Measurements from ENCODE around the gene OR51A7. TPM values are rescaled to one million over a fixed set of nuclear protein-coding genes. Genes with fewer than 3 reads are reported as not detected.
"Not testable (repeated sequence)": the region's sequence is repeated elsewhere in the genome, so short reads cannot be mapped to it uniquely, and the experiment has no call there.

Gene OR51A7, protein sequence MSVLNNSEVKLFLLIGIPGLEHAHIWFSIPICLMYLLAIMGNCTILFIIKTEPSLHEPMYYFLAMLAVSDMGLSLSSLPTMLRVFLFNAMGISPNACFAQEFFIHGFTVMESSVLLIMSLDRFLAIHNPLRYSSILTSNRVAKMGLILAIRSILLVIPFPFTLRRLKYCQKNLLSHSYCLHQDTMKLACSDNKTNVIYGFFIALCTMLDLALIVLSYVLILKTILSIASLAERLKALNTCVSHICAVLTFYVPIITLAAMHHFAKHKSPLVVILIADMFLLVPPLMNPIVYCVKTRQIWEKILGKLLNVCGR
- total RNA-seq (2014; rRNA removed; shearing (Covaris generic)): not detected in 2 replicates

DNA sequence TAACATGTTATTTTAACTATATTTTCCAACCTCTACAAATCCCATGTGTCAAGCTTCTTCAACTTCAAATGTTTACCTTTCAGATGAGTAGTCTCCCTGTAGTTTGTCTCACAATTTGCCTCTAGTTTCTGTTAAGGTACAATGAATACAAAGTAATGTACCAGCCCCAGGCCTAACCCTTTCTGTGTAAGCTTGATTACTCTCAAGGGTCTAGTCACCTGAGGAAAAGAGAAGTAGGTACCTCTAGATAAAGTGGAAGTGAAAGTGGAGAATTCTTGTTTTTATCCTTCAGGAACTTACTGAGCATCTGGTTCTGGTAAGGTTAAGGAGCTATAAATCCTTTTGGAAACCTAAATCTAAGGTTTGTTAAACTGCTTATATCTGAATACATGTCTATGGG lies at the start of gene OR51A7:
Gene OR51A7, plus strand, starts transcription at position 300 of the 400 bp plus-strand sequence. CDS start 3,587 bp downstream, outside the sequence.
- DNase-seq: no peak
- no peaks in the 10 kb centered on the region for H3K4me1 ChIP-seq

GRCh38 chr11:4854286-4854685 lies 49.3 kb upstream of the OR51A7 start:
- H3K4me3 ChIP-seq; H3K9me3 ChIP-seq (replicated peaks); H3K27ac ChIP-seq; DNase-seq; H3K36me3 ChIP-seq; H3K27me3 ChIP-seq; H3K4me1 ChIP-seq: not testable (repeated sequence)

More for the DNA sequence above, at the start of gene OR51A7:
- Histone ChIP-seq H3K27ac (no peak within 1 kb of the TSS), H3K9me3 (replicated peaks) (no peaks in the 10 kb centered on the region), H3K36me3 (no peaks in the 10 kb centered on the region), H3K27me3 (peaks cover 2% of the 10 kb centered on the region; the same call in 1 of the 2 replicates), H3K4me3 (no peak within 1 kb of the TSS)

DNA sequence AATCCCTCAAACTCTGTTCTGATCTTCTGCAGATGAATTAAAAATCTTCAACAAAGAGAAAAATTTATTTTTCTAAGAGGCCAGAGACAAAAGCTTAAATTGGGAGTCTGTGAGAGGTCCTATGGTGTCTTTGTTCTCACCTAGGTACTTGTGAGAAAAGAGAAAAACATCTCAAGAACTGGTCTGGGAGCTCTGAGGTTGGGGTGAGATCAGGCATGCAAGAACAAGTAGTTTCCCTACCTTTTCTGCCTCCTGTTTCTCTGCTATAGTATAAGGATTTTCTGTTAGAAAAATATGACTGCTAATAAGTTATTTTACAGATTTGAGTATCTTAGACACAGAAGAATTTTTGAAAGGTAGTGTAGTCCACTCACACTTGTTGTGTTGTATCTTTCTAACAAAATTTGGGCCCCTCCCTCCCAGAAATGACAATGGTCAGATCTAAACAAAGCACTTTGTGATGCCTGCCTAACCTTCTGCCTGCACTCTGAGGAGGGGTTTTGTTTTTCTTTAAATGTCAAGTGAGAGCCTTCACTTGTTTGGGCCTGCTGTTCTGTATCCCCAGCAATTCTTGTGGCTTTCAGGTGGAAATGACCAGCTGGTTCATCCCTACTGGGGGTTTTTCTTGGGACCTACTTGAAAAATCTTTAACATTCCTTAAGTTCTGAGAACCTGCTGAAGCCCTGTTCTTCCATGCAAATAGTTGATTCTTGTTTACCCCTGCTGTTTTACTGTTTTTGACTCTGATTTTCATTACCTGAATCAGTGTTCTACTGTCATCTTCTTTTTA lies 40.9 kb upstream of the OR51A7 start:
- H3K4me3 ChIP-seq: no peak overlapping the region
- H3K27ac ChIP-seq: no peak overlapping the region
- H3K36me3 ChIP-seq: no peaks in the 10 kb centered on the region
- no peak for DNase-seq
- H3K27me3 ChIP-seq: no peaks in the 10 kb centered on the region
- H3K9me3 ChIP-seq (replicated peaks): no peaks in the 10 kb centered on the region
- H3K4me1 ChIP-seq: no peaks in the 10 kb centered on the region

DNA sequence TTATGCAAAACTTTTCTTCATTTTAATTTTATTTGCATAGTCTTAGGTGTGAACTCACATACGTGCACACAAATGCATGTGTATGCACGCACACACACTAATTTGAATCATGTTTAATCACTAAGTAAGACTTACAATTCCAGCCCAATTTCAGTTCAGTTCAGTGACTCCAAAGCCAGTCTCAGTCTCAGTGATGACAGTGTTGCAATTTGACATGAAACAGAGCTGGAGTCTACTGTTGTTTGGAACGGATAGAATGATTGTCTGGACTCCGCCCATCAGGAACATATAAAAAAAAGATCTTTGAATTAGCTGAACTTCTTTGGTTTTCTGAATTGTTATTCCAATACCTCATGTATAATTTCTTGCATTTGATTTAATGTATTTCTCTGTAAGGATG lies 39.7 kb upstream of the OR51A7 start:
- Histone ChIP-seq H3K27ac (no peak overlapping the region), H3K9me3 (replicated peaks) (no peaks in the 10 kb centered on the region), H3K27me3 (no peaks in the 10 kb centered on the region), H3K4me3 (no peak overlapping the region), H3K36me3 (no peaks in the 10 kb centered on the region), H3K4me1 (no peaks in the 10 kb centered on the region)
- no peak for DNase-seq

- H3K9me3 ChIP-seq (replicated peaks): no peaks in the 10 kb centered on the region
- H3K4me1 ChIP-seq: no peaks in the 10 kb centered on the region
- no peak for DNase-seq
- H3K27ac ChIP-seq: no peak overlapping the region
- H3K4me3 ChIP-seq: no peak overlapping the region
- H3K27me3 ChIP-seq: no peaks in the 10 kb centered on the region
- no peaks in the 10 kb centered on the region for H3K36me3 ChIP-seq
Observed at GRCh38 chr11:4865855-4866254, 37.7 kb upstream of the OR51A7 start.

GRCh38 chr11:4881188-4881587 lies 22.4 kb upstream of the OR51A7 start:
- H3K4me1 ChIP-seq: peaks cover 14% of the 10 kb centered on the region
- no peak for DNase-seq
- H3K36me3 ChIP-seq: no peaks in the 10 kb centered on the region
- no peaks in the 10 kb centered on the region for H3K9me3 ChIP-seq (replicated peaks)
- no peaks in the 10 kb centered on the region for H3K27me3 ChIP-seq
- H3K4me3 ChIP-seq: no peak overlapping the region
- no peak overlapping the region for H3K27ac ChIP-seq

- no peaks in the 10 kb centered on the region for H3K36me3 ChIP-seq
- DNase-seq: peak; percentile 47 to 77
- H3K27ac ChIP-seq: no peak within 1 kb of the TSS
- peaks cover 14% of the 10 kb centered on the region for H3K4me1 ChIP-seq
- H3K4me3 ChIP-seq: no peak within 1 kb of the TSS
- H3K27me3 ChIP-seq: no peaks in the 10 kb centered on the region
- H3K9me3 ChIP-seq (replicated peaks): no peaks in the 10 kb centered on the region
Observed at GRCh38 chr11:4881860-4882500, 21.6 kb upstream of the OR51A7 start, which contains the start of gene OR51T1. Gene OR51T1 (plus strand): TSS chr11:4881900. CDS start chr11:4881900, 0 bp downstream.

DNA sequence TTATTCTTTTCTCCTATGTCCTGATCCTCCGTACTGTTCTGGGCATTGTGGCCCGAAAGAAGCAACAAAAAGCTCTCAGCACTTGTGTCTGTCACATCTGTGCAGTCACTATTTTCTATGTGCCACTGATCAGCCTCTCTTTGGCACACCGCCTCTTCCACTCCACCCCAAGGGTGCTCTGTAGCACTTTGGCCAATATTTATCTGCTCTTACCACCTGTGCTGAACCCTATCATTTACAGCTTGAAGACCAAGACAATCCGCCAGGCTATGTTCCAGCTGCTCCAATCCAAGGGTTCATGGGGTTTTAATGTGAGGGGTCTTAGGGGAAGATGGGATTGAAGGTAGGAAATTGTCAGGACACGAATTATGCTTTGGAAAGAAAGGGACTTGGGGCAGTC lies 21.0 kb upstream of the OR51A7 start:
- no peaks in the 10 kb centered on the region for H3K9me3 ChIP-seq (replicated peaks)
- peak in 1 of 2 experiments; percentile 23 for DNase-seq
- H3K4me1 ChIP-seq: peaks cover 14% of the 10 kb centered on the region
- H3K36me3 ChIP-seq: no peaks in the 10 kb centered on the region
- H3K4me3 ChIP-seq: no peak overlapping the region
- no peaks in the 10 kb centered on the region for H3K27me3 ChIP-seq
- no peak overlapping the region for H3K27ac ChIP-seq

DNA sequence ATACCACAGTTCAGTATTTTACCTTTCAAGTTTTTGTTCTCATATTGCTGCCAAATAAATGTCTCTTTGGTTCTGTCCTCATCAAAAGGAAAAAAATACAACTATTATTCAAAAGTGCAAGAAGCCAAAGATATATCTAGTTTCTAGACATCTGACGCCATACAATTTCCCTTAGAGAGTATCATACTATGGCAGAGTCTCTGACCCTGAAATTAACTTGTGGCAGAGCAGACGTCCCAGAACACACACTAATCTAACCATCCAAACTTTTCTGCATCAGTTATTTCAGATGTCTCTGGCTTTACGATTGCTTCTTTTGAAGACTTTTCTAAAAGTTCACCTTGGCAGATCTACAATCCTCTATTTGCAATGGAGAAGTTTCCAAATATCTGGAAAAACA lies 19.2 kb upstream of the OR51A7 start:
- DNase-seq: no peak
- Histone ChIP-seq H3K27ac (no peak overlapping the region), H3K9me3 (replicated peaks) (no peaks in the 10 kb centered on the region), H3K4me3 (no peak overlapping the region), H3K4me1 (peaks cover 14% of the 10 kb centered on the region), H3K27me3 (no peaks in the 10 kb centered on the region), H3K36me3 (no peaks in the 10 kb centered on the region)

DNA sequence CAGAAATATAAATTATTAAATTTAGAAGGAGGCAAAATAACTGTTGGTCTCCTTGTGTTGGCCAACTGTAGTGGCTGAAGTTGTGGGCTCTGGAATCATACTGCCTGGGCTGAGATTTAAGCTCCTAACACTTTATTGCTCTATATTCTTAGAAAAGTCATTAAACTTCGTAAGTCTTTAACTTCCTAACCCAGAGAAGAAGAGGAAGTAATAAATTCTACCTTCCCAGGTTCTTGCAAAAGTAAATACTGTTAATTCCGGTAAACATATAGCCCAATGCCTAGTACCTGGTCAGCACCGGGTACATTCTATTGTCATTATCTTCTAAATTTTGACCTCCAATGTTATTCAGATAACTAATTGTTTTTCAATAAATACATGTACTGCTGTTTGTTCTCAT lies 17.4 kb upstream of the OR51A7 start:
- H3K36me3 ChIP-seq: no peaks in the 10 kb centered on the region
- peaks cover 13% of the 10 kb centered on the region for H3K4me1 ChIP-seq
- H3K4me3 ChIP-seq: no peak overlapping the region
- no peaks in the 10 kb centered on the region for H3K27me3 ChIP-seq
- no peaks in the 10 kb centered on the region for H3K9me3 ChIP-seq (replicated peaks)
- H3K27ac ChIP-seq: no peak overlapping the region
- no peak for DNase-seq

DNA sequence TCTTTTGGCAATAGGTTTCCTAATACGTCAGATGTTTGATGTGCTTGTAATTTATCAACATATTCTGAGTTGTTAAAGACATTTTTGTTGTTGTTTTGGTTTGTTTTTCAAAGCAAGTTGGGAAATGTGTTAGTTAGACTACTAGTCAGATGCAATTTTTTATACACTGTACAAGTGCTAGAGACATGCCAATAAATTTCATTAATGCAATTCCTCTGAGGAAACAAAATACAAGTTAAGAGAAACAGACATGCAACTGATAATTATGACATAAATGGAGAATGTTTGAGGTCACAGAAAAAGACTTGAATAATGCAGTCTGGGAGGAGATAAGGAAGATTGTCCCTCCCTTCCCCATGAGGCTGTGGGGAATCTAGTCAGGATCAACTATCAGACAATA lies 16.0 kb upstream of the OR51A7 start:
- no peak for DNase-seq
- Histone ChIP-seq H3K9me3 (replicated peaks) (no peaks in the 10 kb centered on the region), H3K36me3 (no peaks in the 10 kb centered on the region), H3K4me1 (peaks cover 5% of the 10 kb centered on the region), H3K27me3 (no peaks in the 10 kb centered on the region), H3K27ac (no peak overlapping the region), H3K4me3 (no peak overlapping the region)

DNA sequence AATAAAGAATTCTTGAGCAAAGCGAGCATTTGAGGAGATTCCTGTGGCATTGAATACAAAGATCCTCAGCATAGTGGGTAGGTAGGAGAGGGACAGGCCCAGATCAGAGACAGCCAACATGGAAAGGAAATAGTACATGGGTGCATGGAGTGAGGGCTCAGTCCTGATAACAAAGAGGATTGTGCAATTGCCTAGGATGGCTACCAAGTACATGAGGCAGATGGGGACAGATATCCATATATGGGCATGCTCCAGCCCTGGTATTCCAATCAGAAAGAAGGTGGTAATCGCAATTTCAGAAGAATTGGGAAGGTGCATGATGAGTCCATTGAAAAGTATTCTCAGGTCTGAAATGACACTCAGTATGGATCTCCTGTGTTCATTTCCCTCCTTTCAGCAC lies 13.3 kb upstream of the OR51A7 start:
- no peak for DNase-seq
- Histone ChIP-seq H3K4me3 (no peak overlapping the region), H3K36me3 (no peaks in the 10 kb centered on the region), H3K27me3 (no peaks in the 10 kb centered on the region), H3K27ac (no peak overlapping the region), H3K4me1 (peaks cover 4% of the 10 kb centered on the region; the same call in 1 of the 2 replicates), H3K9me3 (replicated peaks) (no peaks in the 10 kb centered on the region)

GRCh38 chr11:4891996-4892640 lies 11.5 kb upstream of the OR51A7 start:
- Histone ChIP-seq H3K27me3 (no peaks in the 10 kb centered on the region), H3K4me3 (no peak overlapping the region), H3K9me3 (replicated peaks) (no peaks in the 10 kb centered on the region), H3K27ac (no peak overlapping the region), H3K36me3 (no peaks in the 10 kb centered on the region), H3K4me1 (peaks cover 4% of the 10 kb centered on the region; the same call in 1 of the 2 replicates)
- DNase-seq: peak in 1 of 2 experiments; percentile 52

GRCh38 chr11:4916581-4916980 lies 13.0 kb downstream of the OR51A7 start:
- DNase-seq: no peak

More at GRCh38 chr11:4916581-4916980, 13.0 kb downstream of the OR51A7 start:
- Histone ChIP-seq H3K27ac (no peak overlapping the region), H3K4me3 (no peak overlapping the region), H3K4me1 (no peaks in the 10 kb centered on the region), H3K27me3 (no peaks in the 10 kb centered on the region), H3K36me3 (no peaks in the 10 kb centered on the region), H3K9me3 (replicated peaks) (no peaks in the 10 kb centered on the region)
